ENCODE data around the gene PDE4A. TPM values are rescaled to one million over a fixed set of nuclear protein-coding genes. Genes with fewer than 3 reads are reported as not detected.

The PDE4A gene
- total RNA-seq (2022; extraction: Qiagen RNA extraction; ENCODE audit: low read depth) = 3.7 to 5.2 TPM (median 5.1 TPM) in 5 replicates

GRCh38 chr19:10420444-10421239 is at the start of gene PDE4A:
PDE4A (plus strand) TSS chr19:10420538; CDS start chr19:10420765, 227 bp downstream.

GRCh38 chr19:10380313-10381102 is 39.8 kb upstream of the PDE4A start, which contains the start of gene TYK2:
TYK2 (minus strand) TSS chr19:10380572; CDS start chr19:10378406, 2,166 bp downstream.

GRCh38 chr19:10403137-10404021 is 17.0 kb upstream of the PDE4A start, which contains the start of gene CDC37:
CDC37 (minus strand) TSS chr19:10403542; CDS start chr19:10403479, 63 bp downstream.

DNA sequence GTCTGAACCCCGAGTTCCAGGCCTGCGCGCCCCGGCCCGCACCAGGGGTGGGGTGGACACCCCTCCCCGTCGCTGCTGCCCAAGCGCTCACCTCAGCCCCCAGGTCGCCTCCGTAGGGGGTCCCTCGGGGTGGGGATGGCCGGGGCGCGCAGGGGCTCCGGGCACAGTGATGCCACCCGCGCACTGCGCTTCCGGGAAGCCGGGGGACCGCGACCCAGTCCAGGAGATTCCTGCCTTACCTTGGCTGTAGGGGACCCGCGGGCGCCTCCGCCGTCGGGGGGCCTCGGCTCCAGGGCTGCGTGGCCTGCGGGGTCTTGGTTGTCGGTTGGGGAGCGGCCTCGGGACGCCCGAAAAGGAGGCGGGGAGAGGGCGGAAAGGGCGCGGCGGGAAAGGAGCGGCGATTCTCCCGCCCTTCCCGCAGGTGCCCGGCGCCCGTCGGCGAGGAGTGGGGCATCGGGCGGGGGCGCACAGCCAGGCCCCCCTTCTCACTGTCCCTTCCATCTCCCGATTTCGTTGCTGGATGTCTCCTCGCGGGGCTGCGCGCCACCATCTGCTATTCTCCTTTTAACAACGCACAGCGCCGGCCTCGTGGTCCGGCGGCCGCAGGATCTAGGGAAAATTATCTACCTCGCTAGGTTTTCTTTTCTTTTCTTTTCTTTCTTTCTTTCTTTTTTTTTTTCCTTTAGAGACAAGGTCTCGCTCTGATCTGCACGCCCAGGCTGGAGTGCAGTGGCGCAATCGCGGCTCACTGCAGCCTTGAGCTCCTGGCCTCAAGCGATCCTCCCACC is 82.9 kb downstream of the PDE4A start, which contains the start of gene KEAP1:
KEAP1 (minus strand) TSS at position 355 of the 788 bp plus-strand sequence. CDS start 3,323 bp downstream, outside the sequence.

GRCh38 chr19:10517361-10517759 is 97.0 kb downstream of the PDE4A start, which contains the start of gene S1PR5:
S1PR5 (minus strand) TSS chr19:10517447; CDS start chr19:10515011, 2,436 bp downstream.

Other genes with a start within 250 kb of the PDE4A start
- 63.0 to 73.0 TPM (median 65.9 TPM) in 5 replicates for gene DNMT1, start 225.6 kb upstream of the PDE4A start, total RNA-seq (2022; extraction: Qiagen RNA extraction; ENCODE audit: low read depth)
- 1.0 to 1.6 TPM (median 1.2 TPM) in 5 replicates for gene S1PR2, start 189.2 kb upstream of the PDE4A start, total RNA-seq (2022; extraction: Qiagen RNA extraction; ENCODE audit: low read depth)
- 55.5 to 80.2 TPM (median 74.8 TPM) in 5 replicates for gene MRPL4, start 168.3 kb upstream of the PDE4A start, total RNA-seq (2022; extraction: Qiagen RNA extraction; ENCODE audit: low read depth)
- 3.4 to 7.4 TPM (median 4.9 TPM) in 5 replicates for gene ICAM1, start 149.4 kb upstream of the PDE4A start, total RNA-seq (2022; extraction: Qiagen RNA extraction; ENCODE audit: low read depth)
- gene ICAM4, start 133.6 kb upstream of the PDE4A start, total RNA-seq (2022; extraction: Qiagen RNA extraction; ENCODE audit: low read depth) = 0.10 to 0.20 TPM in 2 of 5 replicates, not detected in the others
- gene ICAM5, start 130.6 kb upstream of the PDE4A start, total RNA-seq (2022; extraction: Qiagen RNA extraction; ENCODE audit: low read depth) = 0.52 to 0.84 TPM (median 0.61 TPM) in 5 replicates
- gene ZGLP1, start 110.7 kb upstream of the PDE4A start, total RNA-seq (2022; extraction: Qiagen RNA extraction; ENCODE audit: low read depth) = 0.82 to 3.4 TPM (median 2.0 TPM) in 5 replicates
- 26.3 to 41.5 TPM (median 33.5 TPM) in 5 replicates for gene FDX2, start 104.5 kb upstream of the PDE4A start, total RNA-seq (2022; extraction: Qiagen RNA extraction; ENCODE audit: low read depth)
- 21.6 to 31.6 TPM (median 29.0 TPM) in 5 replicates for gene RAVER1, start 87.0 kb upstream of the PDE4A start, total RNA-seq (2022; extraction: Qiagen RNA extraction; ENCODE audit: low read depth)
- gene ICAM3, start 80.9 kb upstream of the PDE4A start, total RNA-seq (2022; extraction: Qiagen RNA extraction; ENCODE audit: low read depth) = 5.2 to 10.3 TPM (median 10.0 TPM) in 5 replicates
- 34.1 to 48.3 TPM (median 45.9 TPM) in 5 replicates for gene TYK2, start 40.0 kb upstream of the PDE4A start, total RNA-seq (2022; extraction: Qiagen RNA extraction; ENCODE audit: low read depth)
- gene CDC37, start 17.0 kb upstream of the PDE4A start, total RNA-seq (2022; extraction: Qiagen RNA extraction; ENCODE audit: low read depth) = 159 to 206 TPM (median 185 TPM) in 5 replicates
- gene KEAP1, start 82.8 kb downstream of the PDE4A start, total RNA-seq (2022; extraction: Qiagen RNA extraction; ENCODE audit: low read depth) = 52.6 to 73.6 TPM (median 67.5 TPM) in 5 replicates
- gene S1PR5, start 96.9 kb downstream of the PDE4A start, total RNA-seq (2022; extraction: Qiagen RNA extraction; ENCODE audit: low read depth) = 1.7 to 2.6 TPM (median 2.3 TPM) in 5 replicates
- gene ATG4D, start 123.4 kb downstream of the PDE4A start, total RNA-seq (2022; extraction: Qiagen RNA extraction; ENCODE audit: low read depth) = 15.1 to 22.5 TPM (median 22.1 TPM) in 5 replicates
- gene KRI1, start 145.5 kb downstream of the PDE4A start, total RNA-seq (2022; extraction: Qiagen RNA extraction; ENCODE audit: low read depth) = 18.1 to 19.8 TPM (median 18.6 TPM) in 5 replicates
- gene CDKN2D, start 148.4 kb downstream of the PDE4A start, total RNA-seq (2022; extraction: Qiagen RNA extraction; ENCODE audit: low read depth) = 4.4 to 6.6 TPM (median 4.8 TPM) in 5 replicates
- 26.7 to 47.6 TPM (median 40.6 TPM) in 5 replicates for gene AP1M2, start 166.8 kb downstream of the PDE4A start, total RNA-seq (2022; extraction: Qiagen RNA extraction; ENCODE audit: low read depth)
- 5.6 to 7.9 TPM (median 6.6 TPM) in 5 replicates for gene SLC44A2, start 205.0 kb downstream of the PDE4A start, total RNA-seq (2022; extraction: Qiagen RNA extraction; ENCODE audit: low read depth)
- 159 to 173 TPM (median 167 TPM) in 5 replicates for gene ILF3, start 233.8 kb downstream of the PDE4A start, total RNA-seq (2022; extraction: Qiagen RNA extraction; ENCODE audit: low read depth)